NCI-H446 (cell line): ENCODE measurements around the gene PRKACB.
"Not testable (repeated sequence)": the region's sequence is repeated elsewhere in the genome, so short reads cannot be mapped to it uniquely, and the experiment has no call there.

ENCODE experiments used
- DNase-seq, 2 experiments: peaks; one replicate each; lab custom pipeline; 2025; lab: John Stamatoyannopoulos, UW

Gene PRKACB

DNA sequence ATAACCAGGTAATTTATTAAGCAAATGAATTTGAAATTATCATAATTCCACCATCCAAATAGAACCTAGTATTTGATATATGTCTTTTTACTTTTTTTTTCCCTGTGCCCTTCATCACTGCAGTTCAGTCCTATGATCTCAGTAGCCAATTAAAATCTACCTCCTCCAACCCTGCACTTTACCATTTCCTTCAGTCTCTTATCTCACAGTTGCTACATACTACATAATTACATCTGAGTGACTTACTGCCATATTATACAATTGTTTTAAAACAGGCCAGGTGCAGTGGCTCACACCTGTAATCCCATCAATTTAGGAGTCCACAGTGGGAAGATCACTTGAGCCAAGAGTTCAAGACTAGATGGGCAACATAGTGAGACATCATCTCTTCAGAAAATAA, 73.2 kb downstream of the PRKACB start:
- DNase-seq = no peak

DNA sequence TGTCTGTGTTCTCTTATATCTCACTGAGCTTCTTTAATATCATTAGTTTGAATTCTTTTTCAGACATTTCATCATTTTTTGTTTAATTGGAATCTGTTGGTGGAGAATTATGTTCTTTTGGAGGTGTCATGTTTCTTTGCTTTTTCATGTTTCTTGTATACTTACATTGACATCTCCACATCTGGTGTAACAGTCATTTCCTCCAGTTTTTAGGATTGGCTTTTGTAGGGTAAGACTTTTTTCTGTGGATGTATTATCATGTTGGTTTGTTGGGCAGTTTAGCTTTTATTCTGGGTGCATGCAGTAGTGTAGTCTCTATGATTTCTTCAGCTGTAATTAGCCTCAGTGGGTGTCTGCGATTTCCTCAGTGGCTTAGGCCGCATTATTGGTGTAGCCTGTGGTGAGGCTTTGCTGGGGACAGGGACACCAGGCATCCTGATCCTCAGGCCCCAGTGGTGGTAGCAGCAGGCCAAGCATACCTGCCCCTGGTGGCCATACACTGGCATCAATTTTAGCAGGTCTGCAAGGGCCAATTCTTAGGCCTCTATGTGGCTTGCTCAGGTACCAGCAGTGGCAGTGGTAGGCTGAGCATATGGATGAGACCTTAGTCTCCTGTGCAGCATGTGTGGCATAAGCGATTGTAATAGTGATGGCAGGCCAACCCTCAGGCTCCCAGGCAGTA, 79.8 kb downstream of the PRKACB start:
- DNase-seq = no peak

DNA sequence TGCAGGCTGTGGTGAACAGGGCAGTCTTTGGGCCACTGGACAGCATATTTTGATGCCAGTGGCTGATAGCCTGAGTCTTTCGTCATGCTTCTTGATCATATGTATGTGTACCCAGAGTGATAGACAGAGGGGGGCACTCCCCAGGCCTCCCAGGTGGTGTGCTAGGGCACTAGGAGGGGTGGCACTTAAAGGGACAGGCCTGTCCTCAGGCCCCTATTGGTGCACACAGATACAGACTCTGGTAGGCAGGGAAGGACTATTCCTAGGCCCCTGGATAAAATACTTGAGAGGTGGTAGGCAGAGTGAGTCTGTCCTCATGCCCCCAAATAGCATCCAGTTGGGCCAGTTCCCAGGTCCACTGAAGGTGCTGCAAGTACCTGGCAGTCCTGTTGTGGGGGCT, 80.8 kb downstream of the PRKACB start:
- no peak for DNase-seq

DNA sequence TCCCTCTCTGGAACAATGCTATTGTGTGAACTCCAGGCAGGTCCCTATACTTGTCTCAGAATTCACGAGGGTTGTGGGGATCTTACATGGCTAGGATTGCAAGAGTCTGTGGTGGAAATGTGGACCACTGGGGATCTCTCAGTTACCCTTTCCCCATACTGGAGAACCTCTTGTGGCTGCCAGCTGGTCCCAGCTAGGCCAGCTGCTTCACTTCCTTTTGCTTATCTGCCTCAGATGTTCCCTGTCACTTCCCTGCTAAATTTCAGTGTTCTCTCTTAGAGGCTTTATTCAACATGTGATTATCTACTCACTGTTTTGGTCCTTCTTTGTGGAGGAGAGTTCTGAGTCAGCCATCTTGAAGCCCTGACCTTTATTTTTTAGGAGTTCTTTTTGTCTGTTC, 81.6 kb downstream of the PRKACB start:
- no peak for DNase-seq

DNA sequence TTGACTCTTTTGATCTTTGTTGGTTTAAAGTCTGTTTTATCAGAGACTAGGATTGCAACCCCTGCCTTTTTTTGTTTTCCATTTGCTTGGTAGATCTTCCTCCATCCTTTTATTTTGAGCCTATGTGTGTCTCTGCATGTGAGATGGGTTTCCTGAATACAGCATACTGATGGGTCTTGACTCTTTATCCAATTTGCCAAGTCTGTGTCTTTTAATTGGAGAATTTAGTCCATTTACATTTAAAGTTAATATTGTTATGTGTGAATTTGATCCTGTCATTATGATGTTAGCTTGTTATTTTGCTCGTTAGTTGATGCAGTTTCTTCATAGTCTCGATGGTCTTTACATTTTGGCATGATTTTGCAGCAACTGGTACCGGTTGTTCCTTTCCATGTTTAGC, 88.6 kb downstream of the PRKACB start:
- not testable (repeated sequence) for DNase-seq

DNA sequence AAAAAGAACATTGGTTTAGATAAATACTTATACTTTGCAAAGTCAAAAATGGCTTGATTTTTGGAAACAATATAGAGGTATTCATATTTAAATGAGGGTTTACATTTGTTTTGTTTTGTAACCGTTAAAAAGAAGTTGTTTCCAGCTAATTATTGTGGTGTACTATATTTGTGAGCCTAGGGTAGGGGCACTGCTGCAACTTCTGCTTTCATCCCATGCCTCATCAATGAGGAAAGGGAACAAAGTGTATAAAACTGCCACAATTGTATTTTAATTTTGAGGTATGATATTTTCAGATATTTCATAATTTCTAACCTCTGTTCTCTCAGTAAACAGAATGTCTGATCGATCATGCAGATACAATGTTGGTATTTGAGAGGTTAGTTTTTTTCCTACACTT, 92.2 kb downstream of the PRKACB start:
- DNase-seq = no peak

DNA sequence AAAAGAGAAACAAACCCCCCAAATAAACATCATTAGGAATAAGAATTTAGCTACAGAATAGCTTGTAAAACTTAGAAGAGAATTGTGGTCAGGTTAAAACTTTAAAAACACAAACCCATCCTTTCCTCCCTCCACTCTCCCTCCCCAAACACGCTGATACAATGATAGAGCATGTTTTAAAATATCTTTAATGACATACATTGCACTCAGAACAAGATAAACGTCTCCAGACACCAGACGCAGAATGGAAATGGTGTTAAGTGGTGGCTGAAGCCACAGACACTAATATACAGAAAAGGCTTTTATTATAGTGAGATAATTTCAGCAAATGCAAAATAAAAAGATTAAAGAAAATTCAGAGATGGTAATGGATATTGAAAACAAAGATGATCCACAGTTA, 98.6 kb downstream of the PRKACB start:
- DNase-seq = no peak

DNA sequence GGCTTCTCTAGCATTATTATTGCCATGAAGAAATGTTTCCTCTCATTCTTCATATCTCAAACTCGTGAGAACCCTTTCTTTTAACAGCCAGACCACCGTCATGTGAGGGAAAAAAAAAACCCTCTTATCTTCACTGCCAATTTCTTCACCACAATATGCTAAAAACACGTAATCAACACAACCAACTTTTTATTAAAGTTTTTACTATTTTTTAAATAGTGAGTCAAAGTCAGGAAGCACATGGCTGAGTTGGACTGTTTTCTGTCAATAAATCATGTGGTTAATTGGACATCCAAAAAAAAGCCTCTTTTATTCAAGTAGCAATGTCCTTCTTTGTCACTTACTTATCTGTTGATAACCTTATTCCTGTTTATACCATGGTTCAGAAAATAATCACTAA, 101.5 kb downstream of the PRKACB start:
- no peak for DNase-seq

DNA sequence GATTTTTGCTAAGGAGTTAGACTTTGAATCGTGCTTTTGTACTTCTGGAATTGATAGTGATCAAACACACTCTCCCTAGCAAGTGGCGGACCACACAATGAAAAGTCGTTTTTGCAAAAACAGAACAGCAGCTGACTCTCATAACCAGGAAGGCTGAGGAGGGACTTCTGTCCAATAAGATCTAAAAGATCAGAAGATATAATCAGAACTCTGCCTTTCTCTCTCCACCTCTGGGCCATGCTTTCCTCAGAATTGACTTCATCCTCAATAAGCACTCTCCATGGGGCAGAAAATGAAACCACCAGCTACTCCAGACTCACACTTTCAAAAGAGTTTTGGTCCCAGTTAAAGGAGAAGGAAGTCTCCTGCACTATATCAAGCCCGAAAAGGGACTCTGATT, 102.1 kb downstream of the PRKACB start:
- DNase-seq = no peak

DNA sequence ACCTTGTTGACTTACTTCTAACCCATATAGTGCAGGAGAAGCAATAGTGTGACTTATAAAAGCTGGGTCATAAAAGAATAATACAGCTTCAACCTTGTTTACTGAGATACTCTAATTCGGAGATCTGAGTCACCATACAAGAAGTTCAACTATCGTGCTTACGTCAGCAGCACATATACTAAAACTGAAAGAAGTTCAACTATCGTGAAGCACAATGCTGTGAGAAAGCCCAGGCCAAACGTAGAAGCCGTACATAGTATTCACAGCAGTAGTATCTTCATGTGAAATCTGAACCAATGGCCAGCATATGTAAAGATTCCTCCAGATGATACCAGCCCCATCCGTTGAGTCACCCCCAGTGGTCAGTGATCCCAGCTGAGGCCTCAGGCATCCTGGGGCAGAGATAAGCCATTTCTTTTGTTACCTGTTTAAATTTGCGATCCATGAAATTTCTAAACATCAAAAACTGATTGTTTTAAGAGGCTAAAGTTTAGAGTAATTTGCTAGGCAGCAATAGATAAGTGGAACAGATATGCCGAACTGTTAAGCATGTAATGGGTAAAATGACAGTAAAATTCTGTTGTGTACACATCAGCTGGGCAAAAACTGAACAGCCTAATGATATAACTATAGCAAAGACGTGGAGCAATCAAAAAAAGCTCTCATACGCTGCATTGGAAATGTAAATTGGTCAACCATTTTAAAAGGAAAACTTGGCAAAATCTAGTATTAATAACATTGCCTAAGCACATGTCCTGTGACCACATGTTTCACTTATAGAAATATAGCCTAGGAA, 103.6 kb downstream of the PRKACB start:
- DNase-seq = no peak

DNA sequence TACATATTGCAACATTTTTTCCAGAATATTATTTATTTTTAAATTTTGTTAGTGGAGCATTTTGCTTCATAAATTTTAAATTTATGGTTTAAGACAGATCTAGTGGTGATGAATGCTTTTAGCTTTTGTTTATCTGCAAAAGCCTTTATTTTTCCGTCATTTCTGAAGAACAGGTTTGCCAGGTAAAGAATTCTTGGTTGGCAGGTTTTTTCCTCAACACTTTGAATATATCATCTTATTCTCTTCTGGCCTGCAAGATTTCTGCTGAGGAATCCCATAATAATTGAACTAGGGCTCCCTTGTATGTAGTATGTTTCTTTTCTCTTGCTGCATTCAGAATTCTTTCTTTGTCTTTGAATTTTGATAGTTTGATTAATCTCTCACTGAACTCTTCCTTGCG, 106.6 kb downstream of the PRKACB start:
- DNase-seq = no peak

DNA sequence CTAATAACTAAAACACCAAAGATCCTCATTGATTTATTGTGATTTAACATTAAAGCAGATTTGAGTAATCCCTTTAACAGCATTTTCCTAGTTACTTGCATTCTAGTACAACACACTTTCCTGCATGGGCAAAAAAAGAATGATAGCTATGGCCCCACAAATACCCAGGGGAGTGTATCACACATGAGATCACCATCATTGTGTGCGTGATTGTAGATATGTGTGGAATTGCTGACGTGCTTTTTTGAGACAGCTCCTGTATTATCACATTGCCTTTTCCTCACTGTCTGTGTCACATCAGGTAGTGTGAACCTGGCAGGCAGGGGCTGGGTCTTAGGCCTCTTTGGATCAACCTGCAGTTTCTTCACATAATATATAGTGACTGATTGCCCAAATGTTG, 109.0 kb downstream of the PRKACB start:
- DNase-seq = no peak

DNA sequence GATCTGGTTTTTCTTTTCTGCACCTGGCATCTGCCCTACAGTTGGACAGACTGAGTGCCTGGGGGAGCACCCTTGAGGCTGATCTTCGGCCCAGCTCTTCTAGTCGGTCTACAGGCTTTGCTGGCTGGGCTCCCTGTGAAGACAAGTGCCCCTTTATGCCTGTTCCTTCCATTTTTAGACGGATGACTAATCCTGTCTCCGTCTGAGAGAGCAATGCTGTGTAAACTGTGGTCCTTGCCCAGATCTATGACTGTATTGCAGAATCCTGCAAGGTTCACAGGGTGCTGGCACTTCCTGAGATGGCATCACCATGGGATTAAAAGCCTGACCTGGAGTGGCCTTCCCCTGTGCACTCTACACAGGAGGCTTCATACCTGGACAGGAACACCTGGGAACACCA, 109.8 kb downstream of the PRKACB start:
- peak; percentile 44 to 88 for DNase-seq

DNA sequence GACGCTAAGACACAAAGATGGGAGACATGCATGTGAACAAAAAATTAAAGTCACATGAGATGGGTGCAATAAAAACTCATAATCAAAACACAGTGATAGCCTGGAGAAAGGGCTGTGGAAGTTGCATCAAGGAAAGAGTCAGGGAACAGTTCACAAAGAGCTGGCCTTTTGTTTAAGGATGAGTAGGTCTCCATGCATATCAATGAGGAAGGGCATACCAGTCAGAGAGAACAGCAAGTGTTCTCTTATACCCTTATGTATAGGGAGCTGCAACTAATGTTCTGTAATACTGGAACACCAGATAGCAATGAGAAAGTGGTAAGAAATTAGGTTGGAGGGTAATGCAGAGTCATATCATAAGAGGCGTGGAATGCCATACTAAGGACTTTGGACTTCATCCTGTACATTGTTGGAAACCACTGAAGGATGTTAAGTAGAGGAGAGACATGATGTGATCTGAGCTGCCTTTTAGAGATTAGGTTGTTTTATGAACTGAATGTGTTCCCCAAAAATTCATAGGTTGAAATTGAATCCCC, 110.7 kb downstream of the PRKACB start:
- DNase-seq = no peak

DNA sequence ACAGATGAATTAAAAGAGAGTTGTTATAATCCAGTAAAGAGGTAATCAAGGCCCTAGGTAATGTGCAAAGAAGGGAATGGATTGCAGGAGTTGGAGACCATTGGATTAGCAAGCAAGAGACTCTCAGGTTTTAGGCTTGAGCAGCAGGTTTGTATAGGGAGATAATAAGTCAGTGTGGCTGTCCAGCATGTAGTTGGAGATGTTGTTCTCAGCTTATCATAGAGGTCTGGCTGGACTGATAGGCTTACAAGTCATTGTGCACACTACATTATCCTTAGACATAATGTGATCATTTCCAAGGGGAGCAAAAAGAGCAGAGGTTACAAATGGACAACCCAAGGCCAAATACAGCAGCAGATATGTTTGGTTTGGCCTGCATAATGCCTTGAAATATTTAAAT, 111.5 kb downstream of the PRKACB start:
- DNase-seq = no peak

DNA sequence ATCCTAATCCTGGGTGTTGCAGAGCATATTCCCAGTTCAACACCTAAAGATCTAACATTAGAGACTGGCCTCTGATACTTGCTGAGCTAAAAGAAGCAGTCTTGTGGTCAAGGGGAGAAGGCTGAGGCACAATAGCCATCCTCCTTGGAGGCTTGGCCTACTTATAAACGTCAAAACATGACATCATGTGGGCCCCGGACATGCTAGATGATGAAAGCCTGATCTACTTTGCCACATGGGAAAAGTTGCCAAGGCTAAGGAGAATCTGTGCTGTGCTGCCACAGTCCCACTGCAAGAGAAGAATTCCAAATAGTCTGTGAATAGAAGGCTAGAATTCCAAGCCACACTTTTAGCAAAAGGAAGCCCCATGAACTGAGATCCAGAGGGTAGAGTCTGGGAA, 113.5 kb downstream of the PRKACB start:
- no peak for DNase-seq

DNA sequence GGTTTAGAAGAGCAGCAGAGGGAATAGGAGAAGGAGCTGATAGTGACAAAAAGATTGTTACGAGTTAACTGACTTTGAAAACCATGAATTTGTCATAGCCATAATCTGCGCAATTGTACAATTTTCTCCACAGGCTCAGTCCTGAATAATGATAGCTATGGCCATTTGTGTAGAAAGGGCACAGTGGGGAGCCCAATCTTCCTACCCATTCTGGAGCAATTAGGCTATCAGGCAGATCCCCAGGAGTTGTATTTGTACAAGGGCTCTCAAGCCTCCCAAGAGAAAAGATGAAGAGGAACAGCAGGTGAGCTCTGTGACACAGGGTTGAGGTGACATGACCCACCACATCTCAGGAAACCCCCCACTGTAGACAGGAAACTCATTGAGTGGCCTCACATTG, 115.3 kb downstream of the PRKACB start:
- no peak for DNase-seq

DNA sequence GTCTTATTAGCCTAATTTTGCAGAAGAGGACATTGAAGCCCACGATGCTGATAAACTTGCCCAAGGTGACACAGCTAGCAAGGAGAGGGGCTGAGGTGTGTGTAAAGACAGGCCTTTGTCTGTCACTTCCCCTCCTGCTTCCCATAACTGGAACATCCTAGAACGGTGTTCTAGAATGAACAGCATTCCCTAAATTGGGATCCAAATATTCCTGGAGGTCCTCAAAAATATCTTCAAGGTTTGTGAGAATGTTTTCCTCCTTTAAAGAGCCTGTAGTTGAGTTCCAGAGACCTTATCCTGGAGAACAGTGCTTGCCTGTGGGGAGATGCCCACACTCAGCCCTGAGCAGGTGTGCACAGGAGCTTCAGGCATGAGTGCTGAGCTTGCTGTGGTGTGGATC, 115.9 kb downstream of the PRKACB start:
- DNase-seq = no peak

DNA sequence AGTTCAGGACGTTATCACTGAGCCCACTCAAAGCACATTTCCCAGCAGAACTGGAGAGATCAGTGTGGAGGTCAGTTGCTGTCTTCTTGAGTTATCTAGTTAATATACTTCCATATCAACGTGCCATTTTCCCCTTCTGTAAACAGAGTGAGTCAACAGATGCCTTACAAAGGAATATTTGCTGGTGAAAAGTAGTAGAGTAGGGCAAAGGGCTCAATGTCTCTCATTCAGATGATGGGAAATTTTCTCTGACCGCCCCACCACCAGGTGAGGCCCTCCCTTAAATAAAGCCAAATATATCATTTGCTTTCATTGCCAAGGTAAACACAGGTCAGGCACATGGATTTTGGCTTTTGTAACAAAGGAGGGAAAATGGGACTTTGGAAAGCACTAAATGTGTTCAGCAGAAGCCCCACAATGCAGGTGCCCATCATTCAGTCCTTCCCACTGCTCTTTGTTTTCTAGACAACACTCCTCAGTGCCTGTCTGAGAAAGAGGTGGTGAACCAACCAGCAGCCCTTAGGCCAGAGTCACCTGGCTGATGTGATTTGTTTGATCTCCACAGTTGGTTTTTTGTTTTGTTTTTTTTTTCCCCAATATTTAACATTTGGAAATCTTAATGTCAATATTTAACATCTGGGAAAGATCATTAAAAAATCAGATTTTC, 116.9 kb downstream of the PRKACB start:
- DNase-seq = no peak

DNA sequence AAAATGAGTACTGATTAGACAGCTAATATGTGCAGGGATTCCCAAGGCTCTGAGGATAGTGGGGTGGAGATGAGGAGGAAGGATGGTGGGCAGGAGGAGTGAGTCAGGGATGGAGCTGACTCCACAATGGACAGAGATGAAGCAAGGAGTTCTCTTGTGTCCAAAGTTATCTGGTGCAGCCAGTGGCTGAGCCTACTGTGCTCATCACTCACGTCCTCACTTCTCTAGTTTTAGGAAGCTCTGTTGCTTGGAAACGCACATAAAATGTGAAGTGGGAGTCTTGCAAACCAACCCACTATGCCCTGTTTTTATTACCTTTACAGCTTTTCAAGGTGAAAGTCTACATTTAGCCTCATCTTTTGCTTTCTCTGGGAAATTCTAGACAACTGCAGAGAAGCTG, 120.9 kb downstream of the PRKACB start:
- DNase-seq = no peak

DNA sequence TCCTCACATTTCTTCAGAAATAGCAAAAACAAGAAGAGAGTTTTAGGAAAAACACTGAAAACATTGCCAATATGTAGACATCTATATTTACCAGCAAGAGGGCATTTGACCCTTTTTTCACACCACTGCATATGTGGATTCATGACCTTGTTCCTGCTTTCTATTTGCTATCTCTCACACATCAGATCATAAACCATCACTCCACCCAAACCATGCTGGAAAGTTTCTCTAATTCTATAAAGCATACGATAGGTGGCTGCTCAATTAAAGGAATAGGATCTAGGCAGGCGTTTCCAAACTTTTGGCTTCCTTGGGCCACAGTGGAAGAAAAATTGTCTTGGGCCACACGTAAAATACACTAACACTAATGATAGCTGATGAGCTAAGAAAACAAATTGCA, 121.8 kb downstream of the PRKACB start:
- DNase-seq = no peak

DNA sequence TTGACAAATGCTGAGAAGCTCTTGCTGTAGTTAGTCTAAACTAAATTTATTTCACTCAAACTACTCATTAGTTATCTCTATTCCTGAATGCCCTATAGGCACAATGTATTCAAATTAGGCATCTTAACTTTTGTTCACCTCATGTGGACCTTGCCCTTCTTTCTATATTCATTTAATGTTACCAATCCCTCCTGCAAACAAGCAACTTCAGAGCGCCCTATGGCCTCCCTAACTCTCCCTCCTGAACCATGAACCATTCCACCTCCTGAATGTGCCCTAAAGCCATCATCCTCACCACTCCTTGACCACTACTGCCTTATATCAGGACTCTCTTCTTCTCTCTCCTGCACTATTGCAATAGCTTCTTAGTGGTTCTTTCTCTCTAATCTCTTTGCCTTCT, 122.7 kb downstream of the PRKACB start:
- DNase-seq = no peak

DNA sequence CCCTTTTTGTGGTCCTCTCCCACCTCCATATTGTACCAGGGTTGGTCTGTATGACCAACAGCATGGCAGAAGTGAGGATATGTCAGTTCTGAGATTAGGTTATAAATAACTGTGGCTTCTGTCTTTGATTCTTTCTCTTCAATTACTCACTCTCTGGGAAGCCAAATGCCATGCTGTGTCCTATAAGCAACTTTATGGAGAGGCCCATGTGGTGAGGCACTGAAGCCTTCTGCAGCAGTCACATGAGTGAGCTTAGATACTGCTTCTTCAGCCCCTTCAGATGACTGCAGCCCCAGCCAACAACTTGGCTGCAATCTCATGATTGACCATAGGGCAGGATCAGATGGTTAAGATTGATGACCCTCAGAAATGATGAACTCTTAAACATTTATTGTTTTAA, 123.4 kb downstream of the PRKACB start:
- no peak for DNase-seq
